Right atrium auricular region (tissue), 2 donors: ENCODE data around the gene ZNF597. TPM values are rescaled to one million over a fixed set of nuclear protein-coding genes. Genes with fewer than 3 reads are reported as not detected.

Experiments used
- DNase-seq: peaks from one replicate; pipeline ENCODE4 v3.0.0-alpha.2; 2019; ENCODE audit warnings: low spot score
- H3K27ac ChIP-seq, 2 donors: fragments of 200-600 bp; sonication (generic); 1 replicate in 1 of 2; 2 replicates in 1 of 2; pipeline ENCODE4 v1.5.1; 2016 to 2019
- H3K27me3 ChIP-seq, 2 donors: fragments of 200-600 bp; sonication (generic); one replicate each; pipeline versions ENCODE4 v1.5.1 to v1.6.0; 2017 to 2019
- H3K36me3 ChIP-seq: fragments of 200-600 bp; sonication (generic); one replicate; pipeline ENCODE4 v1.5.1; 2016
- H3K4me1 ChIP-seq, 2 donors: fragments of 200-600 bp; sonication (generic); one replicate each; pipeline versions ENCODE4 v1.5.1 to v1.6.0; 2017 to 2019
- H3K4me3 ChIP-seq, 2 donors: fragments of 200-600 bp; sonication (generic); 1 replicate in 1 of 2; 2 replicates in 1 of 2; pipeline ENCODE4 v1.5.1; 2017 to 2019; ENCODE audit warnings: mild to moderate bottlenecking in 1 of 2, moderate library complexity in 1 of 2
- H3K9me3 ChIP-seq, 2 donors: fragments of 200-600 bp; sonication (generic); one replicate each; pipeline ENCODE4 v1.5.1; 2019
- total RNA-seq, 2 donors: library from RNA; depleted of rRNA; stranded (reverse); fragments of >200 nt; gene quantifications; one replicate each; pipeline ENCODE4 v1.1.0, GENCODE V29; 2016
- TF ChIP-seq, protein P1 (sequence below), 2 donors: fragments of 200-600 bp; sonication (generic); IDR thresholded peaks; one replicate each; pipeline ENCODE4 v1.5.1; 2019; ENCODE audit warnings: antibody characterized with exemption in 2 of 2

Gene ZNF597
- total RNA-seq, 2 donors from 2014 or later = 1.3 to 2.2 TPM

DNA sequence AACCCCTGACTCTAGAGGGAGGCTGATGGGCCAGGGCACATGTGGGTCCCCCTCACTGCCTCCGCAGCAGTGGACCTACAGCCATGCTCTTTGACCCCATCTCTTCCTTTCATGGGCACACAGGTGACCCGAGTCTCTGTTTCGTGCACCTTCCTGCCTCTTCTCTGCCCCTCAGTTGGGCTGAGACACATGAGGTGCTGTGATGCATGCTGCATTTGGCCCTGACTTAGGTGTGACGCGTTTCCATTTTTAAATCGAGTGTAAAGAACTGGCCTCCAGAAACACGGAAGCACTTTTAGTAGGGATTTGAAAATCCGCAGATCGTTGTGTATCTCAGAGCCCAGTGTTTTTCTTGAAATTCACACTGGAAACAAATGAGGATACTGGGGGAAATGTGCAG, 27.4 kb upstream of the ZNF597 start:
- H3K9me3 ChIP-seq = no peaks in the 10 kb centered on the region
- peaks cover 0 to 76% of the 10 kb centered on the region in 2 donors for H3K4me1 ChIP-seq
- H3K36me3 ChIP-seq = peaks cover 7% of the 10 kb centered on the region
- peak overlapping the region; percentile 16 to 53 for H3K27ac ChIP-seq
- TF ChIP-seq, protein P1, sequence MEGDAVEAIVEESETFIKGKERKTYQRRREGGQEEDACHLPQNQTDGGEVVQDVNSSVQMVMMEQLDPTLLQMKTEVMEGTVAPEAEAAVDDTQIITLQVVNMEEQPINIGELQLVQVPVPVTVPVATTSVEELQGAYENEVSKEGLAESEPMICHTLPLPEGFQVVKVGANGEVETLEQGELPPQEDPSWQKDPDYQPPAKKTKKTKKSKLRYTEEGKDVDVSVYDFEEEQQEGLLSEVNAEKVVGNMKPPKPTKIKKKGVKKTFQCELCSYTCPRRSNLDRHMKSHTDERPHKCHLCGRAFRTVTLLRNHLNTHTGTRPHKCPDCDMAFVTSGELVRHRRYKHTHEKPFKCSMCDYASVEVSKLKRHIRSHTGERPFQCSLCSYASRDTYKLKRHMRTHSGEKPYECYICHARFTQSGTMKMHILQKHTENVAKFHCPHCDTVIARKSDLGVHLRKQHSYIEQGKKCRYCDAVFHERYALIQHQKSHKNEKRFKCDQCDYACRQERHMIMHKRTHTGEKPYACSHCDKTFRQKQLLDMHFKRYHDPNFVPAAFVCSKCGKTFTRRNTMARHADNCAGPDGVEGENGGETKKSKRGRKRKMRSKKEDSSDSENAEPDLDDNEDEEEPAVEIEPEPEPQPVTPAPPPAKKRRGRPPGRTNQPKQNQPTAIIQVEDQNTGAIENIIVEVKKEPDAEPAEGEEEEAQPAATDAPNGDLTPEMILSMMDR (IDR thresholded peaks at IDR 0.05) = no peak
- DNase-seq = no peak
- H3K4me3 ChIP-seq = no peak overlapping the region
- no peaks in the 10 kb centered on the region for H3K27me3 ChIP-seq

DNA sequence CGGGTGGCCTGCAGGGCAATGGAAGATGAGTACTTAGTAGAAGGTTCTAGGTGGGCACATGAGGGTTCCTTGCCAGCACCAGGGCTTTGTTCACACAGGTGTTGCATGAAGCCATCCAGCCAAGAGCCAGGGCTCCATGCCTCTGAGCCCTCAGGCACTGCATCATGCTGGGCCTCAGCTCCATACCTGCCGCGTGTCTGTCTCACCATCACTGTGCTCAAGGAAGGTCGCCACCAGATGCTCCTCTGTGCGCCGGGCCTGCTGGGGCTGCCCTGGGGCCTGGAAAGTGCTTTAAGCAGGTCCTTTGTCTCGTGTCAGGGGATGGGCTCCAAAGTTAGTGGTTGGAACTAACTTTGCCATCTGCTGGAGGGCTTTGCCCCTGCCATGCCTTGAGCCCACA, 26.4 kb upstream of the ZNF597 start:
- no peak for DNase-seq
- H3K36me3 ChIP-seq = peaks cover 7% of the 10 kb centered on the region
- no peak overlapping the region for H3K4me3 ChIP-seq
- H3K27me3 ChIP-seq = no peaks in the 10 kb centered on the region
- peak overlapping the region in 1 of 2 donors; percentile 53 for H3K27ac ChIP-seq
- peaks cover 0 to 78% of the 10 kb centered on the region in 2 donors for H3K4me1 ChIP-seq
- TF ChIP-seq, protein P1 (IDR thresholded peaks at IDR 0.05) = no peak
- no peaks in the 10 kb centered on the region for H3K9me3 ChIP-seq

DNA sequence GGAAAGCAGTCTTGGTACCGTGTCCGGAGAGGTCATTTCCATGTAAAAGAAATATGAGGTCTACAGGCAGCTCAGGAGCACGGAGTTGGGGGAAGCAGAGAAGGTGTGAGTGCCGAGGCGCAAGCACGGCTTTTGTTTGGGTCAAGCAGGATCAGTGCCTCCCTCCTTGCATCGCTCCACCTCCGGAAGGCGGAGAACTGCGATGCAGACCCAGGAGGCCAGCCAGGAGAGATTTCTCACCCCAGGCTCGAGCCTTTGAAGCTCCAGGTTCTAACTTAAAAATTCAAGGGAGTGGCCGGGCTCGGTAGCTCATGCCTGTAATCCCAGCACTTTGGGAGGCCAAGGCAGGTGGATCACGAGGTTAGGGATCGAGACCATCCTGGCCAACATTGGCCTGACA, 25.2 kb upstream of the ZNF597 start:
- H3K4me3 ChIP-seq = no peak overlapping the region
- no peaks in the 10 kb centered on the region for H3K9me3 ChIP-seq
- TF ChIP-seq, protein P1 (IDR thresholded peaks at IDR 0.05) = no peak
- no peak overlapping the region for H3K27ac ChIP-seq
- DNase-seq = no peak
- no peaks in the 10 kb centered on the region for H3K27me3 ChIP-seq
- H3K4me1 ChIP-seq = peaks cover 0 to 77% of the 10 kb centered on the region in 2 donors
- H3K36me3 ChIP-seq = peaks cover 7% of the 10 kb centered on the region

DNA sequence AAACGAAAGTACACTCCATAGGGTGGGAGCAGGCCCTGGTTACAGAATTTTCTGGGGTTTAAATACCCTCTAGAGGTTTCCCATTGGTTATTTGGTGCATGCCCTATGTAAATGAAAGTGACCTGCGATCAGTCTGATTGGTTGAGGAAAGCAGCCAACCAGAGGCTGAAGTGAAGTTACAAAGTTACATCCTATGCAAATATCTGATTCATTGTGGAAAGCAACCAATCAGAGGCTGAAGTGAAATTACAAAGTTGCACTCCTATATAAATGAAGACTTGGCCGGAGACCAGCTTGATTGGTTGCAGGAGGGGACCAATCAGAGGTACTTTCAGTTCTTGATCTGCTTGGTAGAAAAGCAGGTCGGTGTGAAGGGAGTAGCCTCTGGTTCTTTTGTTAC, 24.6 kb upstream of the ZNF597 start:
- Histone ChIP-seq H3K4me3 (no peak overlapping the region), H3K4me1 (peaks cover 0 to 79% of the 10 kb centered on the region in 2 donors), H3K27ac (no peak overlapping the region), H3K9me3 (no peaks in the 10 kb centered on the region), H3K27me3 (no peaks in the 10 kb centered on the region), H3K36me3 (peaks cover 7% of the 10 kb centered on the region)
- DNase-seq = no peak
- TF ChIP-seq, protein P1 (IDR thresholded peaks at IDR 0.05) = no peak

DNA sequence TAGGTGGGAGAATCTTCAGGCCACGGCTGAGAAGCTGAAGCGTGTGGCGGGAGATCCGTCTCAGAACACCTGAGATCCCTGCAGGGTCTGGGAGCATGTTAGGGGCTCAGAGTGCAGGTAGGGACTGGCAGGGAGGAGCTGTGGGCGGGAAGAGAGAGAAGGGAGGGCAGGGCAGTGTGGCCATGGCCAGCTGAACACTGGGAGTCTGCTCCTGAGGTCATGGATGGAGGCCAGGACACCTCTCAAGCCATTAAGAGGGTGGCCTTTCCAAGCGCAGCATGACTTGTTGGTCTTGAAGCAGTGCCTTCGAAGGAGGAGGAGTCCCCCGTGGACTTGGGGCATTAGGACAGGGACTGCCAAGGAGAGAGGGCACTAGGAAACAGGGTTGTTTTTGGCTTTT, 23.9 kb upstream of the ZNF597 start:
- H3K27ac ChIP-seq = no peak overlapping the region

More for the DNA sequence above, 23.9 kb upstream of the ZNF597 start:
- DNase-seq = no peak
- peaks cover 7% of the 10 kb centered on the region for H3K36me3 ChIP-seq
- no peak overlapping the region for H3K4me3 ChIP-seq
- no peaks in the 10 kb centered on the region for H3K27me3 ChIP-seq
- TF ChIP-seq, protein P1 (IDR thresholded peaks at IDR 0.05) = no peak
- no peaks in the 10 kb centered on the region for H3K9me3 ChIP-seq
- H3K4me1 ChIP-seq = peaks cover 0 to 86% of the 10 kb centered on the region in 2 donors
